GM21526 (cell line): ENCODE measurements around the gene RAB4B.
"Not testable (repeated sequence)": the region's sequence is repeated elsewhere in the genome, so short reads cannot be mapped to it uniquely, and the experiment has no call there.

ENCODE experiments used
- ATAC-seq: cut with Tn5 transposase; IDR thresholded peaks from one replicate; pipeline ENCODE4 v1.9.1; 2021; ENCODE audit warnings: moderate library complexity; ENCODE audit not compliant: unreplicated experiment, low FRiP score

RAB4B gene

GRCh38 chr19:40815223-40815622 lies 37.2 kb downstream of the RAB4B start:
- no peak for ATAC-seq

- ATAC-seq = not testable (repeated sequence)
Measured at GRCh38 chr19:40818480-40819399, 40.7 kb downstream of the RAB4B start.

DNA sequence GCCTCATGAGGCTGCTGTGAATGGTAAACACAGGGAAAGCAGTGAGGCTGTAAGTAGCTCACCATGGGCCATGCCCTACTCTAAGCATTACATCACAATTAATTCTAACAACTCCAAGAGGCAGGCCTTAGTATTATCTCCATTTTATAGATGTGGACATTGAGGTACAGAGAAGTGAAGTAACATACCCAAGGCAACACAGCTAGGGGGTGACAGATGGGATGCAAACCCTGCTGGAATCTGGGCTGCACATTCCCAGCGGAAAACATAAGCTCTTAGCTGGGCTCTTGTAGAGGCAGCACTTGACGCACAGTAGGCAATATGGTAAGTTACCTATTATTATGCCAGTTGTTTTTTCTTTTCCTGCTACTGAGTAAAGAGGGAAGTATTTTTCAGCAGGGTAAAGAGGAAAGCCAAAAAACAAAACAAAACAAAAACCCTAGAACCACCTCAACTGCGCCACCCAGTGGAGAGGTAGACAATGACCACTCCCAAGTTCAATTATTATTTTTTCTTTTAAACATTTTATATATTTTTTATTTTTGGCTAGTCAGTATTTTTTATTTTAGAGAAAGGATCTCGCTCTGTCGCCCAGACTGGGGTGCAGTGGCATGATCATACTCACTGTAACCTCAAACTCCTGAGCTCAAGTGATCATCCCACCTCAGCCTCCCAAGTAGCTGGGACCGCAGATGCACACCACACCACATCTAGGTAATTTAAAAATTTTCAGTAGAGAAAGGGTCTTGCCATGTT lies 41.6 kb downstream of the RAB4B start:
- not testable (repeated sequence) for ATAC-seq

DNA sequence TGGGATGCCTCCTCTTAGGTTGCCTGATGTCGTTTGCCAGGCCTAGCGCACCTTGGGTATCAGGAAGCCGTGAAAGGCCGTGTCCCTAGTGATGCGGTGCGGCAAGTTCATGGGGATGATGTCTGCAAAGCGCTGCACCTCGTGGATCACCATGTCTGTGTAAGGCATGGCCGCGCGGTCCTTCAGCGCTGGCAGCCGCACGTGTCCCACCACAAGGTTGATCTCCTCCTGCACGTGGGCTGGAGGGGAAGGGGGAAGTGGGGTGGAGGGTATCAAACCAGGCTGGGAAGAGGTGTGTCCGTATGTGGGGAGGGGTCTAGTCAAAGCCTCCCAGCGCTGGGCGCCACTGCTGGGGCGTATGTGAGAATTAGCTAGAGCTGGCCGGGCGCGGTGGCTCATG lies 44.1 kb downstream of the RAB4B start:
- ATAC-seq = no peak

GRCh38 chr19:40822704-40823553 lies 44.9 kb downstream of the RAB4B start:
- ATAC-seq = not testable (repeated sequence)

DNA sequence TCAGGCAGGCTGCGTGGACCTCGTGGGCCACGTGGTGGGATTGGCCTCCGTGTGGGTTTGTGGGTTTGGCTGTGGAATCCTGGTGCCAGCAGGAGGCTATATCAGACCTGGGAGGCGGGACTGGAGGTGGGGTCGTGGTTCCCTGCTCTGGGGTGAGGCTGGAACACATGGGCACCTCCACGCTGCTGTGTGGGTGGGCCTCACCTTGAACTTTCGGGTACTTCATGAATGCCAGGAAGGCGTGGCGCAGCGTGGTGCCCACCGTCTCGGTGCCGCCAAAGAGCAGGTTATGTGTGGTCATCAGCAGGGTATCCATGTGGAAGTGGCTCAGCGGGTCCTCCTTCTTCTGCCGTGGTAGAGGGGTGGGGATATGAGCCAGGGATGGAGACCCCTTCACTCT lies 46.9 kb downstream of the RAB4B start:
- not testable (repeated sequence) for ATAC-seq

DNA sequence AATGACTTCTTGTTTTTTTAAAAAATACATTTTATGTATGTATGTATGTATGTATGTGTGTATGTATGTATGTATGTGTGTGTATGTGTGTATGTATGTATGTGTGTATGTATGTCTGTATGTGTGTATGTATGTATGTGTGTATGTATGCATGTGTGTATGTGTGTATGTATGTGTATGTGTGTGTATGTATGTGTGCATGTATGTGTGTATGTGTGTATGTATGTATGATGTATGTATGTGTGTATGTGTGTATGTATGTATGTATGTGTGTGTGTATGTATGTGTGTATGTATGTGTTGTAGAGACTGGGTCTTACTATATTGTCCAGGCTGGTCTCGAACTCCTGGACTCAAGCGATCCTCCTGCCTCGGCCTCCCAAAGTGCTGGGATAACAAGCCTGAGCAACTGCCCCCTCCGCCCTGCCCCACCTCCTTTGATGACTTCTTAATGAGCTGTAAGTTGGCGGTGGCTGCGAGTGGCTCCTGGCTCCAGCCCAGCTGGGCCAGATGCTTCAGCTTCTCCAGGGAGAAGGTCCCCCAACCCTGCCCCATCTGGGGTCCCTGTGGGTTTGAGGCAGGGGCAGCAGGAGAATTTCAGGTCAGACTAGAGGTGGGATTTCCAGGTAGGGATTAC lies 47.5 kb downstream of the RAB4B start:
- not testable (repeated sequence) for ATAC-seq

DNA sequence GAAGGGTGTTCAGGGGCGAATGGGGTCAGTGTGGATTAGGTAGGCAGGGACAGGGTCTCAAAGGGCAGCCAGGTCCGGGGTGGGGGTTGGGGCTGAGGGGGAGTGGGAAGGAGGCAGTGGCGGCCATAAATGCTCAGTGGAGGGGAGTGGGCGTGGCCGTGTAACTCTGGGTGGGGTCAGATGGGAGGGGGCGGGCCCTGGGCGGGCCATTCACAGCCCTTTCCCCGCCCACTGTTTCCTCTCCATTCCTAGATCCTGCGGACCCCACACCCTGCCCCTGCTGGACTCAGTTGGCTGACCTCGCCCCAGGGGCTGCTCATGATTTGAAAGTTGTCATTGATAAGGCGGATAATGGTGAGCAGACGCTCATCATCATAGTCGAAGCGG lies 48.3 kb downstream of the RAB4B start:
- not testable (repeated sequence) for ATAC-seq

- ATAC-seq = not testable (repeated sequence)
Measured at GRCh38 chr19:40826699-40827385, 48.8 kb downstream of the RAB4B start.

DNA sequence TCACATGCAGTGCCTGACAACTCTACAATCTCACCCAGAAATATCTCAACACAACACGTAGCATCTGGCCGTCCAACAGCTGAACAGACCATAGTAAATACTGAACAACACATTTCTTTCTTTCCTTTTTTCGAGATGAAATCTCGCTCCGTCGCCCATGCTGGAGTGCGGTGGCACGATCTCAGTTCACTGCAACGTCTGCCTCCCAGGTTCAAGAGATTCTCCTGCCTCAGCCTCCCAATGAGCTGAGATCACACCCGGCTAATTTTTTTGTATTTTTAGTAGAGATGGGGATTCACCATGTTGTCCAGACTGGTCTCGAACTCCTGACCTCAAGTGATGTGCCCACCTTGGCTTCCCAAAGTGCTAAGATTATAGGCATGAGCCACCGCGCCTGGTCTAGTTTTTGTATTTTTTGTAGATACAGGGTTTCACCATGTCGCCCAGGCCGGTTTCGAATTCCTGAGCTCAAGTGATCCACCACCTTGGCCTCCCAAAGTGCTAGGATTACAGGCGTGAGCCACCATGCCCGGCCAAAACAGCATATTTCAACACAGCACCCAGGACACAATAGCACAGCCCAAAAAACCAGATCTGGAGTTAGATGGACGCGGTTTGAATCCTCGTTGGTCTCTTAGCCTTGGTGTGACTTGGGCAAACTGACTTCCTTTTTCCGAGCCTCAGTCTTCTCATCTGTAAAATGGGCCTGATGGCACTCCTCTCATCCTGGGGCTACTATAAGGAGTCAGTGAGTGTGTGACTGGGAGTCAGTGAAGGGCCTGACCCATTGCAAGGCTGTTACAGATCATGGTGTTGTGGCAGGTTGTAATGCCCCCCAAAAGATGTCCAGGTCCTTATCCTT lies 49.6 kb downstream of the RAB4B start:
- no peak for ATAC-seq

GRCh38 chr19:40829205-40829604 lies 51.2 kb downstream of the RAB4B start:
- ATAC-seq = no peak

DNA sequence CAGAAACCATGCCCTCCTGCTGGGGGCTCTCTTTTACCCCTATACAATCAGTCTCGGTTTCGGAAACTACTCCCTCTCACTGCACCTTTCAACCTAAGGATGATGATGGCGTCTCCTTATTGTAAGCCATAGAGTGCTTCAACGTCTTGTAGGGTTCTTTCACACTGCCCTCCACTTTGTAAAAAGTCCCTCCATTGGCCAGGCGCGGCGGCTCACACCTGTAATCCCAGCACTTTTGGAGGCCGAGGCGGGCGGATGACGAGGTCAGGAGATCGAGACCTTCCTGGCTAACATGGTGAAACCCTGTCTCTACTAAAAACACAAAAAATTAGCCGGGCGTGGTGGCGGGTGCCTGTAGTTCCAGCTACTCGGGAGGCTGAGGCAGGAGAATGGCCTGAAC lies 52.7 kb downstream of the RAB4B start:
- ATAC-seq = not testable (repeated sequence)

DNA sequence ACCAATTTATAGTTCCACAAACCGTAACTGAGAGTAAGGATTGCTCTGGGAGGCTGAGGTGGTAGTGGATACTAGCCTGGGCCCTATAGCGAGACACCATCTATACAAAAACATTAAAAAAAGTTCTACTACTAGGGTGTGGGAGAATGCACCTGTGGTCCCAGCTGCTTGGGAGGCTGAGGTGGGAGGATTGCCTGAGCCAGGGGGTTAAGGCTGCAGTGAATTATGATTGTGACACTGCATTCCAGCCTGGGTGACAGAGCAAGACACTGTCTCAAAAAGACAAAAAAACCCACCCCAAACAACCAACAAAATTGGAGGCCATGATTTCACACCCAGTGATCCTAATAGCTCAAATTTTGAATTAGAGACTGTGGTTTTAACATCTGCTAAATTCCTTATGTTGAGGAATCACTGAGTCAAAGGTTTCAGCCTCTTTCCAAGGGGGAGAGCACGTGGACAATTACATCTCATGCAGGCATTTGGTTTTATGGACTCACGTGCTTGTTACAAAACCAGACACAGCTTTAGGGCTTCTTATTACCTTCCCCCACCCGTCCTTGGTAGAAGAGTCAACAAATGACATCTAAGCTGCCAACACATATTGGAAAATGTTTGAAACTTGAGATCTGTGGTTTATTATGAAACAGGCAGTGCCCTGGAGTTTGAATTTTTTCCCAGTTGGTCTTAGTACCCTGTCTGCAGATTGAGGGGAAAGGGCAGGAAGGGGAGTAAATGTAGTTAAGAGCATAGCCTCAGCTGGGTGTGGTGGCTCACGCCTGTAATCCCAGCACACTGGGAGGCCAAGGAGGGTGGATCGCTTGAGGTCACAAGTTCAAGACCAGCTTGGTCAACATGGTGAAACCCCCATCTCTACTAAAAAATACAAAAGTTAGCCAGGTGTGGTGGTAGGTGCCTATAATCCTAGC lies 53.7 kb downstream of the RAB4B start:
- ATAC-seq = no peak

DNA sequence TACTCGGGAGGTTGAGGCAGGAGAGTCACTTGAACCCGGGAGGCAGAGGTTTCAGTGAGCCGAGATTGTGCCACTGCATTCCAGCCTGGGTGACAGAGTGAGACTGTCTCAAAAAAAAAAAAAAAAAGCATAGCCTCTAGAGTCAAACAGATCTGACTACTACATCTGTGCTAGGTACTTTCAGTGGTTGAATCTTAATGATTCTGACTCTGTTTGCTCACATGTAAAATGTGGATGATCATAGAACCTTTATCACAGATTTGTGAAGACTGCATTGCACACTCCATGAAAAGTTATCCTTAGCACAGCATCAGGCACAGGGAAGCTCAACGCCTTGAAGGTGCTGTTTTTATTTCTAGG lies 54.4 kb downstream of the RAB4B start:
- ATAC-seq = not testable (repeated sequence)

- ATAC-seq = not testable (repeated sequence)
Measured at GRCh38 chr19:40833728-40834533, 55.9 kb downstream of the RAB4B start.

- no peak for ATAC-seq
Measured at GRCh38 chr19:40836754-40837429, 58.8 kb downstream of the RAB4B start.
